Glomerular visceral epithelial cell (primary cell): ENCODE measurements around the gene MAPKAP1.

ENCODE experiments used
- DNase-seq: peaks from one replicate; pipeline ENCODE4 v3.0.0-alpha.2; 2016; ENCODE audit errors: extremely low spot score

The MAPKAP1 gene

GRCh38 chr9:125457357-125457756 lies 249.7 kb downstream of the MAPKAP1 start:
- no peak for DNase-seq

GRCh38 chr9:125455876-125456275 lies 251.1 kb downstream of the MAPKAP1 start:
- DNase-seq: no peak

GRCh38 chr9:125455132-125455531 lies 251.9 kb downstream of the MAPKAP1 start:
- no peak for DNase-seq

GRCh38 chr9:125447202-125447802 lies 259.7 kb downstream of the MAPKAP1 start:
- DNase-seq: no peak

- no peak for DNase-seq
Observed at GRCh38 chr9:125446561-125447094, 260.4 kb downstream of the MAPKAP1 start.

- DNase-seq: no peak
Observed at GRCh38 chr9:125444956-125445506, 262.0 kb downstream of the MAPKAP1 start.

- DNase-seq: no peak
Observed at GRCh38 chr9:125444166-125444565, 262.8 kb downstream of the MAPKAP1 start.

GRCh38 chr9:125443367-125443766 lies 263.6 kb downstream of the MAPKAP1 start:
- DNase-seq: no peak

GRCh38 chr9:125442452-125442851 lies 264.6 kb downstream of the MAPKAP1 start:
- no peak for DNase-seq

GRCh38 chr9:125440411-125440810 lies 266.6 kb downstream of the MAPKAP1 start:
- DNase-seq: no peak

- DNase-seq: no peak
Observed at GRCh38 chr9:125439434-125440272, 267.4 kb downstream of the MAPKAP1 start.

GRCh38 chr9:125438506-125439433 lies 268.2 kb downstream of the MAPKAP1 start:
- no peak for DNase-seq

GRCh38 chr9:125437771-125438221 lies 269.2 kb downstream of the MAPKAP1 start:
- DNase-seq: no peak

- DNase-seq: no peak
Observed at GRCh38 chr9:125436613-125437443, 270.2 kb downstream of the MAPKAP1 start.

- DNase-seq: no peak
Observed at GRCh38 chr9:125435776-125436612, 271.0 kb downstream of the MAPKAP1 start.

GRCh38 chr9:125434986-125435775 lies 271.8 kb downstream of the MAPKAP1 start:
- DNase-seq: no peak

- no peak for DNase-seq
Observed at GRCh38 chr9:125433461-125434011, 273.5 kb downstream of the MAPKAP1 start.

- no peak for DNase-seq
Observed at GRCh38 chr9:125432715-125433385, 274.2 kb downstream of the MAPKAP1 start.
